ENCODE measurements around the gene JMJD1C. TPM values are rescaled to one million over a fixed set of nuclear protein-coding genes. Genes with fewer than 3 reads are reported as not detected.

The JMJD1C gene
- total RNA-seq, 2 experiments from 2014 or later: 57.4 to 62.2 TPM

DNA sequence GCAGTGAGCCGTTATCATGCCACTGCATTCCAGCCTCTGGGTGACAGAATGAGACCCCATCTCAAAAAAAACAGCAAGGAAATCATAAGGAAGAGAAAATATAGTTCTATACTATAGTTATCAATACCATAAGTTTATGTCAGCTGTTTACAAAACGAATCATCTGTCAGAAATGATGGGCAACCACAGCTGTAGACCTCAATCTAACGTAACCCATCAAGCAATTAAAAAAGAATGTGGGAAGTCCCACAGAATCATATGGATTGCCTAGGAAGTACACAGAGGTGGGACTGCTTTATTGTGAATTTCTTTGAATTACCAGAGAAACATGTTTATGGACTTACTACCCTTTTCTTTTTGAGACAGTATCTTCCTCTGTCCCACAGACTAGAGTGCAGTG lies 325.7 kb downstream of the JMJD1C start:
- H3K27ac Mint-ChIP-seq: no peak overlapping the region
- H3K36me3 Mint-ChIP-seq (ENCODE audit: low read depth): peaks cover 28% of the 10 kb centered on the region
- no peak overlapping the region for H3K4me3 Mint-ChIP-seq
- H3K27me3 Mint-ChIP-seq: no peaks in the 10 kb centered on the region
- CTCF ChIA-PET: no interaction called here
- peaks cover 40% of the 10 kb centered on the region for H3K4me1 Mint-ChIP-seq
- H3K9me3 Mint-ChIP-seq: no peaks in the 10 kb centered on the region
- no peak for DNase-seq
- POLR2A ChIA-PET: interaction anchor here (0.6 kb wide), 1 partner anchor 855 kb away, joined by 3 read pairs; no protein-coding TSS in a partner anchor

DNA sequence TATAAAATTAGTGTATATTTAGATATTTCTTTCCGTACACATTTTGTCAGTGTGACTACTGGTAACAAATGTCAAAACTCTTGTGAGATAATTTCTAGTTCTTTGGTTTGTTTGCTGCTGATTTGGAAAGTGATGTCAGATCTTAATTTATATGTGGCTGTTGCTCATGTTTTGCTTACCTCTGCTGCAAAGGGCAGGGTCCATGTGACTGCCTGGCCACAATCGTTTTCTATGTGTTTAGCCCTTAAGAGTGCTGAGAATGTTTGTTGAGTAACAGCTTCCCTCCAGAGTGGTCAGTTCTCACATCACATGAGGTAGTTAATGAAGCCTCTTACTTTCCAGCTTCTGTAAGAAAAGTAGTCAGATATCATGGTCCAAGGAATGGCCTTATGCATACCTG lies 328.5 kb downstream of the JMJD1C start:
- Mint-ChIP-seq H3K9me3 (peaks cover 7% of the 10 kb centered on the region), H3K27me3 (no peaks in the 10 kb centered on the region), H3K4me3 (no peak overlapping the region), H3K27ac (no peak overlapping the region), H3K36me3 (ENCODE audit: low read depth) (peaks cover 27% of the 10 kb centered on the region), H3K4me1 (peaks cover 49% of the 10 kb centered on the region)
- CTCF ChIA-PET: interaction anchor here (1.1 to 2.0 kb wide), 2 partner anchors 15 to 30 kb away, joined by 3 to 12 read pairs; no protein-coding TSS in a partner anchor
- DNase-seq: no peak
- POLR2A ChIA-PET: no interaction called here

DNA sequence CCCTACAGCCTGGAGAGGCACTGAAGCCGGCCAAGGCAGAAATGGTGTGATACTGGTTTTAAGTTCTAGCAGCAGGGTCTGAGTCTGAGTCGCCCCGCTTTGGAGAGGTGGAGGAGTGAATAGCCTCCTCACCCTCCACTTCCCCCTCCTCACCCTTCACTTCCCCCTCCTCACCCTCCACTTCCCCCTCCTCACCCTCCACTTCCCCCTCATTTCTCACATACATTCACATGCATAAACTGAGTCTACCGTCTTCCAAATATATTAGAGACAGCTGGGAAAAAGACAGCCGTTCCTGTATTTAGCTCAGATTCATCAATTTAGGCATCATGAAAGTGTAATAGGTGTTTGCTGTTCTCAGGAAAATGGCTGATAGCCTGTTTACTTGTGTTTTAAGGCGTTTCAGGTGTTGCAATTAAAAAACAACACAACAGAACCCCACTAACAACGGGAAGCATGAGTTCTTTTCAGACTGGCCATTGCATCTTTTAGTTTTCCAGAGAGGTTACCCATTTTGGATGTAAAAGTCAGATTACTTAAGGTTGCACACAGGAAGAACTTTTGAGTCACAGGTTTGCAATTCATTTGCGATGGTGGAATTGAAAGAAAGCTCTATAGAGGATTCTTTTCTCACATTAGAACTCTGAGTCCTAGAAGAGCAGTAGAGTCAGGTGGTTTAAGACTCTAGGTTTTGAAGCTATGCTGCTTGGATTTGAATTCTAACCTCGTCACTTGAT lies 331.8 kb downstream of the JMJD1C start:
- H3K27ac Mint-ChIP-seq: peak overlapping the region; percentile 97
- H3K4me3 Mint-ChIP-seq: peak overlapping the region; percentile 83
- ChIA-PET CTCF (interaction anchor here (0.7 to 1.4 kb wide), 2 partner anchors 22 to 25 kb away, joined by 3 to 6 read pairs; no protein-coding TSS in a partner anchor), POLR2A (interaction anchor here (0.6 to 1.0 kb wide), 5 partner anchors 30 to 1306 kb away, joined by 3 to 6 read pairs (median 4); no protein-coding TSS in a partner anchor)
- peaks cover 19% of the 10 kb centered on the region for H3K9me3 Mint-ChIP-seq
- peaks cover 46% of the 10 kb centered on the region for H3K4me1 Mint-ChIP-seq
- DNase-seq: no peak
- H3K27me3 Mint-ChIP-seq: peaks cover 4% of the 10 kb centered on the region
- H3K36me3 Mint-ChIP-seq (ENCODE audit: low read depth): peaks cover 15% of the 10 kb centered on the region

DNA sequence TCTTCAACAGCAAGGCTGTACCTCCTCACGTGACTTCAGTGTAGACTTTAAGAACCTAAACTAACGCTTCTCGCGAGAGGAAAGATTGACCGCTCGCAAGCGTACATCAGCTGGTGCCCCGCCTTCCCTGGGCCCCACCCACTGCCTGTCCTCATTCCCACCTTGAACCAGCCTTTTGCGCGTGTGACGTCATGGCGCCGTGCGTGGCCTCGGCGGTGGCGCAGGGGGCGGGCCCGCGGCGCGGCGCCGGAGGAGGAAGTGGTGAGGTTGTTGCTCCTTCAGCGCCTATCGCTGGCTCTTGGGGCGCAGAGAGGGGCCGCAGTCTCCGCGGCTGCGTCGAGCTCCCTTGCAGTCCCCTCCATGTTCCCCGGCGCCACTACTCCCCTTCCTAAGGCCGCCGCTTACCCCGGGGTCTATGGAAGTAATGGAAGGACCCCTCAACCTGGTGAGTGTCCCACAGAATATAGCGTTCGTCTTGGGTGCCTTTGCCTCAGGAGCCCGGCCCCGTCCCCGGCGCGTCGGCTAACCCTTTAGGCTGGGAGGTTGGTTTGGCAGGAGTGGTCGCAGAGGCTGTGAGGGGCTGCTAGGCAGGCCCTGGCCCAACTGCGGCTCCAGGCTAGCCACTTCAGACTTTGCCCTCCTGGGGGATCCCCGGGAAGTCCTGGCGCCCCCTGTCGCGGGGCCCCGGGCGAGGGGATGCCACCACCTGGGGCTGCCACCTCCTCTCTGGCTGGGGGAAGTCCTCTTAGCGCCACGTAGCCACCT lies 332.5 kb downstream of the JMJD1C start, which contains the start of gene NRBF2:
TSS of gene NRBF2 (plus strand) at position 273 of the 765 bp plus-strand sequence. CDS start at position 416, 143 bp downstream.
- H3K36me3 Mint-ChIP-seq (ENCODE audit: low read depth): peaks cover 11% of the 10 kb centered on the region
- peak within 1 kb of the TSS; percentile 83 for H3K4me3 Mint-ChIP-seq
- peak; percentile 97 for DNase-seq
- H3K27ac Mint-ChIP-seq: peak within 1 kb of the TSS; percentile 97
- POLR2A ChIA-PET: interaction anchor here (1.0 kb wide), 1 partner anchor 39 kb away, joined by 4 read pairs; no protein-coding TSS in a partner anchor
- CTCF ChIA-PET: interaction anchor here (0.9 to 1.4 kb wide), 6 partner anchors 13 to 315 kb away, joined by 3 to 5 read pairs (median 3); no protein-coding TSS in a partner anchor
- peaks cover 19% of the 10 kb centered on the region for H3K9me3 Mint-ChIP-seq
- H3K27me3 Mint-ChIP-seq: peaks cover 4% of the 10 kb centered on the region
- peaks cover 43% of the 10 kb centered on the region for H3K4me1 Mint-ChIP-seq

DNA sequence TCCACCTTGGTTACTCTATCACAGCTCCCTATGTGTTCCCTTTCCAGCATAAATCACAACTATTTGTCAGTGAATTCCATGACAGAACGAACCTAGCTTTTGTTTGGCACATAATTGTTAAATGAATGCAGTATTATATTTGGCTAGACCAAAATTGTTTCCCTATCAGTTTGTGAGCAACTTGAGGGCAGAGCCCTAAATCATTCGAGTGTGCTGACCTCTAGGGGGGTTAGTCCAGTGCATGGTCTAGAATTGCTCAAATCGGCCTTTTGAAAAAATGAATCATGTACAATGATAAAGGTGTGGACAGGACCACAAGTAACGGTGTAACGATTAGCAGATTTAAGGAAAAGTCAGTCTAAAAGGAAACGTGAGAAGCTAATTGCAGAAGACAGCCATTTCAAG lies 333.1 kb downstream of the JMJD1C start:
- Mint-ChIP-seq H3K4me3 (peak overlapping the region; percentile 83), H3K36me3 (ENCODE audit: low read depth) (peaks cover 11% of the 10 kb centered on the region), H3K9me3 (peaks cover 19% of the 10 kb centered on the region), H3K27ac (peak overlapping the region; percentile 97), H3K4me1 (peaks cover 40% of the 10 kb centered on the region), H3K27me3 (peaks cover 4% of the 10 kb centered on the region)
- CTCF ChIA-PET: interaction anchor here (0.9 to 1.4 kb wide), 7 partner anchors 13 to 315 kb away, joined by 3 to 5 read pairs (median 3); no protein-coding TSS in a partner anchor
- DNase-seq: no peak
- POLR2A ChIA-PET: interaction anchor here (1.0 kb wide), 1 partner anchor 39 kb away, joined by 4 read pairs; no protein-coding TSS in a partner anchor

DNA sequence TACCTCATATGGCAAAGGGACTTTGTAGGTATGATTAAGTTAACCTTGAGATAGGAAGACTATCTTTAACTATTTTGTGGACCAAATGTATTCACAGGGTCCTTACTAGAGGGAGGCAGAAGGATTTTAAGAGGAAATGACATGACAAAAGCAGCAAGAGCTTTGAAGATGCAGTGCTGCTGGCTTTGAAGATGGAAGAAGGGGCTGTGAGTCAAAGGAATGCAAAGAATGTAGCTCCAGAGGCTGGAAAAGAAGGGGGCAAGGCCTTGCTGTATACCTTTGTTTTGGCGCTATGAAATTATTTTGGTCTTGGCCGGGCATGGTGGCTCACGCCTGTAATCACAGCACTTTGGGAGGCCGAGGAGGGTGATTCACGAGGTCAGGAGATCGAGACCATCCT lies 335.9 kb downstream of the JMJD1C start:
- DNase-seq: no peak
- ChIA-PET CTCF (interaction anchor here (1.2 kb wide), 1 partner anchor 18 kb away, joined by 4 read pairs; no protein-coding TSS in a partner anchor), POLR2A (no interaction called here)
- H3K27me3 Mint-ChIP-seq: peaks cover 4% of the 10 kb centered on the region
- no peak overlapping the region for H3K4me3 Mint-ChIP-seq
- H3K36me3 Mint-ChIP-seq (ENCODE audit: low read depth): peaks cover 11% of the 10 kb centered on the region
- no peak overlapping the region for H3K27ac Mint-ChIP-seq
- peaks cover 20% of the 10 kb centered on the region for H3K4me1 Mint-ChIP-seq
- peaks cover 19% of the 10 kb centered on the region for H3K9me3 Mint-ChIP-seq

DNA sequence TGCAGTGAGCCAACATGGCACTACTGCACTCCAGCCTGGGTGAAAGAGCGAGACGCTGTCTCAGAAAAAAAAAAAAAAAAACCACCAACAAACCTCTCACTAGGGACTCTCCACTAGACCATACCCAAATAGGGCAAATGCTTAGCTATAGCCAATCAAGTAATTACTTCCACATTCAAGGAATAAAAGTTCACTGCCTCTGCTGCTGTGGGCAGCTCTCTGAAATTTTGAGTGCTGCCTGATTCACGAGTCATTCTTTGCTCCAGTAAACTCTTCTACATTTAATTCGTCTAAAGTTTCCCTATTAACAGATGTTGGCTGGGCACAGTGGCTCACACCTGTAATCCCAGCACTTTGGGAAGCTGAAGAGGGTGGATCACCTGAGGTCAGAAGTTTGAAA lies 337.3 kb downstream of the JMJD1C start:
- Mint-ChIP-seq H3K4me3 (no peak overlapping the region), H3K27ac (no peak overlapping the region), H3K9me3 (peaks cover 19% of the 10 kb centered on the region), H3K36me3 (ENCODE audit: low read depth) (peaks cover 11% of the 10 kb centered on the region), H3K4me1 (peaks cover 10% of the 10 kb centered on the region), H3K27me3 (peaks cover 4% of the 10 kb centered on the region)
- CTCF ChIA-PET: interaction anchor here (0.6 kb wide), 3 partner anchors 201 to 797 kb away, joined by 3 to 4 read pairs (median 3); no protein-coding TSS in a partner anchor
- POLR2A ChIA-PET: no interaction called here
- no peak for DNase-seq

DNA sequence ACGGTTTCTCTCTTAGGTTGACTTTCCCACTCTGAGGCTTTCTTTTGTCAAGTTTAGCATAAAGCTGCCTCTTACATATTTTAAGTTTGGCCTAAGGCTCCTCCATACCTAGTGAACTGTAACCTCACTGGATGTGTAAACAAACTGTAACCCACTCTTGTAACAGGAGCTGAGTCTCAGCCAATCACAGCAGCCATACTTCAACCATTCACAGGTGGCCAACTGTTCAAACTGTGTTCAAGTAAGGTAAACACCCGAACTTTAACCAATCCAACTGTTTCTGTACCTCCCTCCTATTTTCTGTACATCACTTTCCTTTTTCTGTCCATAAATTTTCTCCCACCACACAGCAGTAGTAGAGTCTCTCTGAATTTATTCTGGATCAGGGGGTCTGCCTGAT lies 340.3 kb downstream of the JMJD1C start:
- peaks cover under 1% of the 10 kb centered on the region for H3K9me3 Mint-ChIP-seq

DNA sequence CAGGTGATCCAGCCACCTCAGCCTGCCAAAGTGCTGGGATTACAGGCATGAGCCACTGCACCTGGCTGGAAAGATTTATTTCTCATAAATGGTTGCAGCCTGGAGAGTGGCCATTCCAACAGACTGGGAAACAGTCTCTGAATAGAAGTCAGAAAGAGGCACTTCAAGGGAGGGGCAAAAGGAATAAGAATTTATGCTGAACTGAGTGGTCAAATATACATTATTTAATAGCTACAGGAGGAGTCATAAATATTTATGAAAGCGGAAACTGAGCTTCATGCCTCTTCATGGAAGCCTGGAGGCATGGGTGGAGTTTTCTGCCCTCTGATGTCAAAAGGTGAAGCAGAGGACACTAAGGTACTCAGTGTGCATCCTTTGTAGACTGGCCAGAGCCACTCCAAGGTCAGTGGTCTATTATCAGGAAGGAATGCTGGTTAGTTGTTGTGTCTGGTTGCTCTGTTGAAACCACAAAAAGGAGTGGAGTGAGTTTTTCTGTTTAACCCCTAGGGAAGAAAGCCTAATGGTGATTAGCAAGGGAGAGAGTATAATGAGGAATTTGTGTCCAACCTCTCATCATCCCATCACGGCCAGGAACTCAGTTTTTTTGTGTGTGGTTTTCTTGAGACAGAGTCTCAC lies 341.9 kb downstream of the JMJD1C start:
- ChIA-PET CTCF (interaction anchor here (0.6 kb wide), 1 partner anchor 22 kb away, joined by 3 read pairs; no protein-coding TSS in a partner anchor), POLR2A (no interaction called here)
- Mint-ChIP-seq H3K4me3 (no peak overlapping the region), H3K36me3 (ENCODE audit: low read depth) (no peaks in the 10 kb centered on the region), H3K4me1 (no peaks in the 10 kb centered on the region), H3K27me3 (no peaks in the 10 kb centered on the region), H3K9me3 (no peaks in the 10 kb centered on the region), H3K27ac (no peak overlapping the region)
- DNase-seq: no peak

More for the DNA sequence above, 340.3 kb downstream of the JMJD1C start:
- H3K27ac Mint-ChIP-seq: no peak overlapping the region
- no peak for DNase-seq
- no peak overlapping the region for H3K4me3 Mint-ChIP-seq
- ChIA-PET POLR2A (no interaction called here), CTCF (no interaction called here)
- peaks cover under 1% of the 10 kb centered on the region for H3K27me3 Mint-ChIP-seq
- H3K36me3 Mint-ChIP-seq (ENCODE audit: low read depth): no peaks in the 10 kb centered on the region
- no peaks in the 10 kb centered on the region for H3K4me1 Mint-ChIP-seq

DNA sequence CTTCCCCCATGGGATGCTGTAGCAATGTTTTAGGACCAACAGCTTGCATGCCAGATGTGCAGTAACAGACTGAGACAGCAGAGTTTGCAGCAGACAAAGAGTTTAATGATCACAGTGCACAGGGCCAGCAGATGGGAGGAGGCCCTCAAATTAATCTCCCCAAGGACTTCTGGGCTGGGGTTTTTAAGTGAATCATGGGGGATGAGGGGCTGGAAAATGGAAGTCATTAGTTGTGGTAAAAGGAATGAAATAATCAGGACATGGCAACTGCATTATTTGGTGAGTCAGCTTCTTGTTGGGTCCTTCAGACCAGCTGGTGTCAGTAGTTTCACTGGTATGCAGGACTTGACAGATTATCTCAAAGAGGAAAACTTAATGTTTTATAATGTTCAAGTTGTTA lies 345.2 kb downstream of the JMJD1C start:
- H3K27ac Mint-ChIP-seq: no peak overlapping the region
- no peaks in the 10 kb centered on the region for H3K9me3 Mint-ChIP-seq
- H3K36me3 Mint-ChIP-seq (ENCODE audit: low read depth): no peaks in the 10 kb centered on the region
- DNase-seq: no peak
- POLR2A ChIA-PET: no interaction called here
- CTCF ChIA-PET: no interaction called here
- H3K27me3 Mint-ChIP-seq: peaks cover 3% of the 10 kb centered on the region
- no peaks in the 10 kb centered on the region for H3K4me1 Mint-ChIP-seq
- H3K4me3 Mint-ChIP-seq: no peak overlapping the region

DNA sequence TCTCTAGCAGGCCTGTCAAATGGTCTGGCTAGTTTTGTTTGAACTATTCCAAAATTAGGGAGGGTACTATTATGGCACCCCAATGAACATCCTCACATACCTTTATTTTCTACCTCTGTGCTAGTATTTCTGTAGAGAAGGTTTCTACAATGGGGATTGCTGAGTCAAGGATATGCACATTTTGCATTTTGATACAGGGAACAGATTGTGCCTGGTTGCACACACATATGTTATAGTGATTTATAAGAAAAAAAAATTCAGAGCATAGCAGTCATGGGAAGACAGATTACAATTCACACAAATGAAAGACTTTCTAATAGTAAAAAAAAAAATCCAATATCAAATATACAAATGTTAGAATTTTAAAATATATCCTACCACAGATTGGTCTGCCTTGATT lies 346.7 kb downstream of the JMJD1C start:
- no peak overlapping the region for H3K4me3 Mint-ChIP-seq
- no peaks in the 10 kb centered on the region for H3K9me3 Mint-ChIP-seq
- ChIA-PET POLR2A (no interaction called here), CTCF (no interaction called here)
- peaks cover 5% of the 10 kb centered on the region for H3K27me3 Mint-ChIP-seq
- H3K36me3 Mint-ChIP-seq (ENCODE audit: low read depth): no peaks in the 10 kb centered on the region
- H3K27ac Mint-ChIP-seq: no peak overlapping the region
- H3K4me1 Mint-ChIP-seq: no peaks in the 10 kb centered on the region
- DNase-seq: no peak

Data from activated CD4-positive, alpha-beta T cell treated with anti-CD3 and anti-CD28 coated beads, Interleukin-2, amount 10 ng/mL, durations not matched to agents 7 days and 5 days (primary cell).